RWPE2 (cell line): ENCODE data around the gene TAS1R2.

Source experiments
- ATAC-seq: fragments of 200-7000 bp; cut with Tn5 transposase; 3 replicates; pipeline ENCODE4 v1.9.1; 2021; ENCODE audit warnings: low read depth
- DNase-seq: peaks from one replicate; pipeline ENCODE4 v3.0.0-alpha.2; 2020; ENCODE audit warnings: low spot score
- H3K27ac ChIP-seq: fragments of 450-650 bp; 2 replicates; pipeline ENCODE4 v1.5.1; 2017; ENCODE audit warnings: mild to moderate bottlenecking; ENCODE audit not compliant: poor library complexity, severe bottlenecking
- H3K27me3 ChIP-seq: fragments of 250-450 bp; sonication (Bioruptor Pico); 2 replicates; pipeline ENCODE4 v1.5.1; 2021; ENCODE audit warnings: mild to moderate bottlenecking, moderate library complexity; ENCODE audit not compliant: insufficient read depth, poor library complexity, severe bottlenecking
- H3K36me3 ChIP-seq: fragments of 250-450 bp; sonication (Bioruptor Pico); 2 replicates; pipeline ENCODE4 v1.5.1; 2020; ENCODE audit warnings: low read depth, mild to moderate bottlenecking, moderate library complexity
- H3K4me1 ChIP-seq: fragments of 250-450 bp; sonication (Bioruptor Pico); 2 replicates; pipeline ENCODE4 v1.5.1; 2021; ENCODE audit warnings: mild to moderate bottlenecking, moderate library complexity; ENCODE audit not compliant: insufficient read depth, poor library complexity, severe bottlenecking
- H3K4me3 ChIP-seq: fragments of 250-450 bp; sonication (Bioruptor Pico); 2 replicates; pipeline ENCODE4 v1.5.1; 2021; ENCODE audit warnings: mild to moderate bottlenecking, moderate library complexity; ENCODE audit not compliant: severe bottlenecking
- H3K9me3 ChIP-seq: fragments of 250-450 bp; sonication (Bioruptor Pico); 2 replicates; pipeline ENCODE4 v1.5.1; 2021; ENCODE audit warnings: mild to moderate bottlenecking, moderate library complexity; ENCODE audit not compliant: severe bottlenecking
- TF ChIP-seq, protein P1 (sequence below): fragments of 450-650 bp; IDR thresholded peaks from one replicate; pipeline ENCODE4 v1.5.1; 2017; ENCODE audit warnings: mild to moderate bottlenecking, moderate library complexity; ENCODE audit not compliant: poor library complexity, severe bottlenecking

The TAS1R2 gene

DNA sequence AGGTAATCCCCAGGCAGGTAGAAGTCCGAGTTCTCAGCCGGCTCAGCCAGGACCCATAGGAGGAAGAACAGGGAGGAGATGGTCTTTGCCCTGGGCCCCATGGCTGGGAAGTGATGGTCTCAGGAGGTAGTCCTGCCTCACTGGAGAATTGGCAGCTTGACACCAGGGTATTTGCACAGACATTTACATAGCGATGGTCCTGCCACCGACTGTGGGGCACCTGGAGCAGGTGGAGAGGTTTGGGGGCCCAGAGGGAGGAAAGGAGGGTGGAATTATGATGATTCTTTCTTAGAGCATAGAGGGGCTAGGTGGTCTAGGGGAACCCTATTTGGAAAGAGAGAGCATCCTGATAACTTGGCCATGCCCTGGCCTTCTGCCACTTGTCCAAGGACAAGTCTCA, at the start of gene TAS1R2:
TSS of gene TAS1R2 (minus strand) at position 101 of the 400 bp plus-strand sequence. CDS start at position 101, 0 bp downstream.
- Histone ChIP-seq H3K27me3 (no peaks in the 10 kb centered on the region), H3K4me1 (no peaks in the 10 kb centered on the region), H3K4me3 (no peak within 1 kb of the TSS), H3K36me3 (no peaks in the 10 kb centered on the region), H3K9me3 (no peaks in the 10 kb centered on the region), H3K27ac (no peak within 1 kb of the TSS)
- no peak for DNase-seq
- TF ChIP-seq, protein P1, sequence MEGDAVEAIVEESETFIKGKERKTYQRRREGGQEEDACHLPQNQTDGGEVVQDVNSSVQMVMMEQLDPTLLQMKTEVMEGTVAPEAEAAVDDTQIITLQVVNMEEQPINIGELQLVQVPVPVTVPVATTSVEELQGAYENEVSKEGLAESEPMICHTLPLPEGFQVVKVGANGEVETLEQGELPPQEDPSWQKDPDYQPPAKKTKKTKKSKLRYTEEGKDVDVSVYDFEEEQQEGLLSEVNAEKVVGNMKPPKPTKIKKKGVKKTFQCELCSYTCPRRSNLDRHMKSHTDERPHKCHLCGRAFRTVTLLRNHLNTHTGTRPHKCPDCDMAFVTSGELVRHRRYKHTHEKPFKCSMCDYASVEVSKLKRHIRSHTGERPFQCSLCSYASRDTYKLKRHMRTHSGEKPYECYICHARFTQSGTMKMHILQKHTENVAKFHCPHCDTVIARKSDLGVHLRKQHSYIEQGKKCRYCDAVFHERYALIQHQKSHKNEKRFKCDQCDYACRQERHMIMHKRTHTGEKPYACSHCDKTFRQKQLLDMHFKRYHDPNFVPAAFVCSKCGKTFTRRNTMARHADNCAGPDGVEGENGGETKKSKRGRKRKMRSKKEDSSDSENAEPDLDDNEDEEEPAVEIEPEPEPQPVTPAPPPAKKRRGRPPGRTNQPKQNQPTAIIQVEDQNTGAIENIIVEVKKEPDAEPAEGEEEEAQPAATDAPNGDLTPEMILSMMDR: no peak
- ATAC-seq: no peak

GRCh38 chr1:18907917-18908845, 48.7 kb upstream of the TAS1R2 start:
- no peak for ATAC-seq
- peaks cover 4% of the 10 kb centered on the region for H3K4me1 ChIP-seq
- H3K4me3 ChIP-seq: no peak overlapping the region
- DNase-seq: no peak
- H3K27ac ChIP-seq: no peak overlapping the region
- H3K9me3 ChIP-seq: no peaks in the 10 kb centered on the region
- peaks cover 71% of the 10 kb centered on the region for H3K36me3 ChIP-seq
- TF ChIP-seq, protein P1: no peak
- H3K27me3 ChIP-seq: no peaks in the 10 kb centered on the region

GRCh38 chr1:18907021-18907916, 47.8 kb upstream of the TAS1R2 start:
- Histone ChIP-seq H3K4me1 (peaks cover 5% of the 10 kb centered on the region), H3K36me3 (peaks cover 62% of the 10 kb centered on the region), H3K27ac (no peak overlapping the region), H3K4me3 (no peak overlapping the region), H3K9me3 (no peaks in the 10 kb centered on the region), H3K27me3 (no peaks in the 10 kb centered on the region)
- TF ChIP-seq, protein P1: peak; percentile 87
- DNase-seq (no peak), ATAC-seq (no peak)

DNA sequence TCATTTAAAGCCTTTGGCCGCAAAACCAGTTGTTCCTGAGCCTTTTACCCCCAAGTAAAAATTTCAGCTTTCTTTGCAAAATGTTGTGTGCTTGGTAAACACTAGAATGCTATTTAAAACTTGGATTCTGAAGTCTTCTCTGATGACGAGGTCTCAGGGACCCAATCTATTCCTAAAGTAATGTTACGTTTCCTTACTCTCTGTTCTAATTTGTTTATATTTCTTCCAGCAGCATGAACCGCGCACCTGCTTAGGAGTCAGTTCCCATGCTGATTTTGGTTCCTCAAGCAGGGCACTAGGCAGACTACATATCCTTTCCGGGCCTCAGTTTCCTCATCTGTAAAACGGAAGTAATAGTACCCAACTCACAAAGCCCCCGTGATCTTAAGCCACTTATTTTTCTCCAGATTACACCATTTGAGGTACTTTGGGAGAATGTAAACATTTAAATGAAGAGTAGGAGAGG, 43.9 kb upstream of the TAS1R2 start:
- Histone ChIP-seq H3K27ac (peak overlapping the region; percentile 46), H3K9me3 (no peaks in the 10 kb centered on the region), H3K4me1 (peaks cover 7% of the 10 kb centered on the region), H3K4me3 (peak overlapping the region; percentile 87), H3K27me3 (no peaks in the 10 kb centered on the region), H3K36me3 (peaks cover 22% of the 10 kb centered on the region)
- TF ChIP-seq, protein P1: no peak
- DNase-seq (no peak), ATAC-seq (no peak)
